Measurements from ENCODE around the gene MAN2A2. TPM values are rescaled to one million over a fixed set of nuclear protein-coding genes. Genes with fewer than 3 reads are reported as not detected.

The MAN2A2 gene
- total RNA-seq, 1 donor from 2014 or later: 60.2 TPM

DNA sequence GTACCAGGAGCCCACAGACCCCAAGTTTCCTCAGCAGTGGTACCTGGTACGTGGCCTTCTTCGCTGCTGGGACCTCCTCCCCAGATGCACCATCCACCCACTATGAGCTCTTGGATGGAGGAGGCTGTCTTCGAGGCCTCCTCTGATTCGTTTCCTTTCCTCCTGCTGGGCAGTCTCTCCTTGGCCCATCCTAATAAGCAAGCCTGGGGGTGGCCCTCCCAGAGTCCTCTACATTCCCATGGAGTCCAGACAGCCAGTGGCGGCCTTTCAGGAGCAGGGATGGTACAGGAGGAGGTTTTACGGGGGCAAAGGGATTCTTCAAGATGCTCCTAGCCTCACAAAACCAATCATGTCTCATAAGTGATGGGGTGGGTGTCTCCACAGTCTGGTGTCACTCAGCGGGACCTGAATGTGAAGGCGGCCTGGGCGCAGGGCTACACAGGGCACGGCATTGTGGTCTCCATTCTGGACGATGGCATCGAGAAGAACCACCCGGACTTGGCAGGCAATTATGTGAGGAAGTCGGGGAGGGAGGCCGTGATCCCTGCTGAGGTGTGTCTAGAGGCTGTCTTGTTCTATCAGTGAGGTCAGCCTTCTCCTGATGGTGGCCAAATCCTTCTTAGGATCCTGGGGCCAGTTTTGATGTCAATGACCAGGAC, 26.5 kb upstream of the MAN2A2 start:
- Mint-ChIP-seq H3K4me3 (no peak overlapping the region), H3K27ac (no peak overlapping the region), H3K4me1 (ENCODE audit: unreplicated experiment) (peaks cover 12% of the 10 kb centered on the region), H3K9me3 (no peaks in the 10 kb centered on the region), H3K36me3 (peaks cover 3% of the 10 kb centered on the region), H3K27me3 (no peaks in the 10 kb centered on the region)
- DNase-seq (ENCODE audit: extremely low spot score, unreplicated experiment): no peak
- TF ChIP-seq, protein P1, sequence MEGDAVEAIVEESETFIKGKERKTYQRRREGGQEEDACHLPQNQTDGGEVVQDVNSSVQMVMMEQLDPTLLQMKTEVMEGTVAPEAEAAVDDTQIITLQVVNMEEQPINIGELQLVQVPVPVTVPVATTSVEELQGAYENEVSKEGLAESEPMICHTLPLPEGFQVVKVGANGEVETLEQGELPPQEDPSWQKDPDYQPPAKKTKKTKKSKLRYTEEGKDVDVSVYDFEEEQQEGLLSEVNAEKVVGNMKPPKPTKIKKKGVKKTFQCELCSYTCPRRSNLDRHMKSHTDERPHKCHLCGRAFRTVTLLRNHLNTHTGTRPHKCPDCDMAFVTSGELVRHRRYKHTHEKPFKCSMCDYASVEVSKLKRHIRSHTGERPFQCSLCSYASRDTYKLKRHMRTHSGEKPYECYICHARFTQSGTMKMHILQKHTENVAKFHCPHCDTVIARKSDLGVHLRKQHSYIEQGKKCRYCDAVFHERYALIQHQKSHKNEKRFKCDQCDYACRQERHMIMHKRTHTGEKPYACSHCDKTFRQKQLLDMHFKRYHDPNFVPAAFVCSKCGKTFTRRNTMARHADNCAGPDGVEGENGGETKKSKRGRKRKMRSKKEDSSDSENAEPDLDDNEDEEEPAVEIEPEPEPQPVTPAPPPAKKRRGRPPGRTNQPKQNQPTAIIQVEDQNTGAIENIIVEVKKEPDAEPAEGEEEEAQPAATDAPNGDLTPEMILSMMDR (conservative IDR thresholded peaks at IDR 0.05): no peak

DNA sequence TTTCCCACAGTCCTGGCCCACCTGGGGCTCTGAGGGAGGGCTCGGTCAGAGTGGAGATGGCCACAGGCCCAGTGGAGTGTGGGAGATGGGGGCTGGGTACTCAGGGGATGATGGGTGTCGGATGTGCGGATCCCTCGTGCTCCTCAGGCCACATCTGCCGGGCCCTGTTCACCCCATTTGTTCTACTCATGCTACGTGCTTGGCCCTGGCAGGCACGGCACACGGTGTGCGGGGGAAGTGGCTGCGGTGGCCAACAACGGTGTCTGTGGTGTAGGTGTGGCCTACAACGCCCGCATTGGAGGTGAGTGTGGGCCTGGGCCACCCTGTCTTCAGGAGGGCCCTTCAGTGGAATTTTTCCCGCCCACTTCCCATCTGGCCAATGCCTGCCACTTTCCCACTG, 25.8 kb upstream of the MAN2A2 start:
- DNase-seq (ENCODE audit: extremely low spot score, unreplicated experiment): no peak
- no peaks in the 10 kb centered on the region for H3K9me3 Mint-ChIP-seq
- H3K4me1 Mint-ChIP-seq (ENCODE audit: unreplicated experiment): peaks cover 10% of the 10 kb centered on the region
- no peak overlapping the region for H3K4me3 Mint-ChIP-seq
- H3K27me3 Mint-ChIP-seq: no peaks in the 10 kb centered on the region
- H3K27ac Mint-ChIP-seq: no peak overlapping the region
- peaks cover 3% of the 10 kb centered on the region for H3K36me3 Mint-ChIP-seq
- TF ChIP-seq, protein P1 (conservative IDR thresholded peaks at IDR 0.05): no peak

DNA sequence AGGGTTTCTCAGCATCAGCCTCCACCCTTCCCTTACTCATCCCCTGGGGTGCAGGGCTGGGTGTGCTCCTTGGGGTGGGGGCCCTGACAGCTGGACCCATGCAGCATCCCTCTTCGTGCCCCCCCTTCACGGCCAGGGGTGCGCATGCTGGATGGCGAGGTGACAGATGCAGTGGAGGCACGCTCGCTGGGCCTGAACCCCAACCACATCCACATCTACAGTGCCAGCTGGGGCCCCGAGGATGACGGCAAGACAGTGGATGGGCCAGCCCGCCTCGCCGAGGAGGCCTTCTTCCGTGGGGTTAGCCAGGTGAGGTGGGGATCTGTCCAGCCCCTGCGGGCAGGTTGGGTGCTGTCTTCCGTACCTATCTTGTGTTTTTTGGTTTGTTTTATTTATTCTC, 25.1 kb upstream of the MAN2A2 start:
- Mint-ChIP-seq H3K36me3 (peaks cover 3% of the 10 kb centered on the region), H3K9me3 (no peaks in the 10 kb centered on the region), H3K4me1 (ENCODE audit: unreplicated experiment) (peaks cover 8% of the 10 kb centered on the region), H3K27me3 (no peaks in the 10 kb centered on the region), H3K27ac (no peak overlapping the region), H3K4me3 (no peak overlapping the region)
- no peak for DNase-seq (ENCODE audit: extremely low spot score, unreplicated experiment)
- TF ChIP-seq, protein P1 (conservative IDR thresholded peaks at IDR 0.05): no peak

DNA sequence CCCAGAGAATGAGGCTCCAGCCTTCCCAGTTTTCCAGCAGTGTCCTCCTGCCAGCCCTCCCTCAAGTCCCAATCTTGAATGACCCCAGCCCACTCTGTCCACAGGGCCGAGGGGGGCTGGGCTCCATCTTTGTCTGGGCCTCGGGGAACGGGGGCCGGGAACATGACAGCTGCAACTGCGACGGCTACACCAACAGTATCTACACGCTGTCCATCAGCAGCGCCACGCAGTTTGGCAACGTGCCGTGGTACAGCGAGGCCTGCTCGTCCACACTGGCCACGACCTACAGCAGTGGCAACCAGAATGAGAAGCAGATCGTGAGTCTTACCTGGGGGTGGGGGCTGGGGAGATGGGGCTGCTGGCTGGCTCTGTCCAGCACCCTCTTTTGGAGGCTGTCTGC, 24.4 kb upstream of the MAN2A2 start:
- TF ChIP-seq, protein P1 (conservative IDR thresholded peaks at IDR 0.05): no peak
- H3K27me3 Mint-ChIP-seq: no peaks in the 10 kb centered on the region

DNA sequence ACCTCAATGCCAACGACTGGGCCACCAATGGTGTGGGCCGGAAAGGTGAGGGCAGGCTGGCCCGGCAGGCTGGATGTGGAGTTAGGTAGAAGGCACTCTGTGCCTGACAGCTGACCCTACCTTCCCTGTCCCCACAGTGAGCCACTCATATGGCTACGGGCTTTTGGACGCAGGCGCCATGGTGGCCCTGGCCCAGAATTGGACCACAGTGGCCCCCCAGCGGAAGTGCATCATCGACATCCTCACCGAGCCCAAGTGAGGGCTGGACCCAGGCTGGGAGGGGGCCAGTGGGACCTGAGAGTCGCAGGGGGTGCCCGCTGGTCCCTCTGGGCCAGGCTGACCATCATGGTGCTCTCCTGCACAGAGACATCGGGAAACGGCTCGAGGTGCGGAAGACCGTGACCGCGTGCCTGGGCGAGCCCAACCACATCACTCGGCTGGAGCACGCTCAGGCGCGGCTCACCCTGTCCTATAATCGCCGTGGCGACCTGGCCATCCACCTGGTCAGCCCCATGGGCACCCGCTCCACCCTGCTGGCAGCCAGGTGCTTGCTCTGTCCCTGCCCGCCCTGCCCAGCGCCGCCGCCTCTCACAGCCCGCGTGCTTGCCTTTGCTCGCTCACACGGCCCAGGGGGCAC, 23.3 kb upstream of the MAN2A2 start:
- no peak overlapping the region for H3K4me3 Mint-ChIP-seq
- no peaks in the 10 kb centered on the region for H3K27me3 Mint-ChIP-seq
- H3K9me3 Mint-ChIP-seq: no peaks in the 10 kb centered on the region
- H3K4me1 Mint-ChIP-seq (ENCODE audit: unreplicated experiment): no peaks in the 10 kb centered on the region
- no peak overlapping the region for H3K27ac Mint-ChIP-seq
- no peak for DNase-seq (ENCODE audit: extremely low spot score, unreplicated experiment)
- H3K36me3 Mint-ChIP-seq: peaks cover 3% of the 10 kb centered on the region
- TF ChIP-seq, protein P1 (conservative IDR thresholded peaks at IDR 0.05): no peak

More for the DNA sequence above, 24.4 kb upstream of the MAN2A2 start:
- H3K36me3 Mint-ChIP-seq: peaks cover 3% of the 10 kb centered on the region
- peaks cover 8% of the 10 kb centered on the region for H3K4me1 Mint-ChIP-seq (ENCODE audit: unreplicated experiment)
- no peak overlapping the region for H3K4me3 Mint-ChIP-seq
- no peak for DNase-seq (ENCODE audit: extremely low spot score, unreplicated experiment)
- H3K27ac Mint-ChIP-seq: no peak overlapping the region
- no peaks in the 10 kb centered on the region for H3K9me3 Mint-ChIP-seq

All from type B pancreatic cell (in vitro differentiated cells).